ENCODE data around the gene IL1B.

Gene IL1B

DNA sequence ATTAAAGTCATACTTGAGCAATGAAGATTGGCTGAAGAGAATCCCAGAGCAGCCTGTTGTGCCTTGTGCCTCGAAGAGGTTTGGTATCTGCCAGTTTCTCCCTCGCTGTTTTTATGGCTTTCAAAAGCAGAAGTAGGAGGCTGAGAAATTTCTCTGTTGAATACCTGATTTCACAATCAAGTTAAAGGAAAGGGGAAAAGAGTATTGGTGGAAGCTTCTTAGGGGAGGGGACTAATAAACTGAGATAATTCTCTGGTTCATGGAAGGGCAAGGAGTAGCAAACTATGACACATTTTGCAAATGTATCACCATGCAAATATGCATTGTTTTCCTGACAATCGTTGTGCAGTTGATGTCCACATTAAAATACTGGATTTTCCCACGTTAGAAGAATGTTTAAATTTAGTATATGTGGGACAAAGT lies at the start of gene IL1B:
IL1B (minus strand) TSS at position 85 of the 423 bp plus-strand sequence. CDS start 550 bp downstream, outside the sequence.
- no peak for TF ChIP-seq GATA2 (IDR thresholded peaks at IDR 0.05; ENCODE audit: low read depth, low read length)
- no peak for TF ChIP-seq GATA3 (IDR thresholded peaks at IDR 0.05; ENCODE audit: low read depth, low read length)

DNA sequence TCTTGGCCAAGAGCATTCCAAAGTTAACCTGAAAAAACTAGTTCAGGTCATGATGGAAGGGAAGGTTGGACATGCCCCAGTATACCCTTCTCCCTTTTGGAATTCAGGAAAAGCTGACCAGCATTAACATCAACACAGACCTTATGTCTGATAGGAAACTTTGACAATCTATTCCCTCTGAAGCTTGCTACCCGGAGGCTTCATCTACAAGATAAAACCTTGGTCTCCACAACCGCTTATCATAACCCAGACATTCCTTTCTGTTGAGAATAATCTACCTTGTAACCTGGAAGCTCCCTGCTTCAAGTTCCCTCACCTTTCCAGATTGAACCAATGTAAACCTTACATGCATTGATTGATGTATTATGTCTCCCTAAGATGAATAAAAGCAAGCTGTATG lies 49.7 kb upstream of the IL1B start:
- TF ChIP-seq GATA2 (IDR thresholded peaks at IDR 0.05; ENCODE audit: low read depth, low read length) (no peak), GATA3 (IDR thresholded peaks at IDR 0.05; ENCODE audit: low read depth, low read length) (no peak)

- TF ChIP-seq GATA2 (IDR thresholded peaks at IDR 0.05; ENCODE audit: low read depth, low read length) (no peak), GATA3 (IDR thresholded peaks at IDR 0.05; ENCODE audit: low read depth, low read length) (no peak)
Observed at GRCh38 chr2:112885506-112885902, 48.9 kb upstream of the IL1B start.

DNA sequence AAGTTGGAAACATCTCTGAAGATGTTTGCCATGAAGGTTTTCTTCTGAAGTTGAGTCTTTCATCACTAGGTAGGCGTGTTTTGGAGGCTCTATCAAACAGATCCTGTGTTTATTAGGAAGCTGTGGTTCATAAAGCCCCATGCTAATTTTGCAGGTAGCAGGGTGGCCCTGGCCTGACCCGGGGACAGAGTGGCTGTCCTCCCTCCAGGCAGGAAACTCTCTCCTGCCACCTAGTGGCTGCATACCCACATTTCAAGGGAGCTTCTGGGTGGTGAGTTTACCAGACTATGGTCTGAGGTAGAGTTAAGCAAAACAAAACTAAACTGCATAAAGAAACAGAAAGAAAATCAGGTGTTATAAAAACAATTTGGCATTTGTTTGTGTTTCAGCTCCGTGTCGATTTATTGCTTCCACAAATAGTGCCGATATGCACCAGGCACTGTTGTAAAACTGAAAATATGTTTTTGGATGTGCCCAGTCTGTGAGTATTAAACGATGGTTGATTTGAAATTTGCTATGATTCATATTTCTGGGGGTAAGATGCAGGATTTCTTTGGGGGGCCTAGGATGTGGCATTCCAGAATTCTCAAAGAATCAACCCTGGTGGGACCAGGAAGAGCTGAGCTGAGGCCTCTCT lies 48.4 kb upstream of the IL1B start:
- TF ChIP-seq GATA2 (IDR thresholded peaks at IDR 0.05; ENCODE audit: low read depth, low read length) (no peak), GATA3 (IDR thresholded peaks at IDR 0.05; ENCODE audit: low read depth, low read length) (no peak)

GRCh38 chr2:112883669-112884068 lies 47.1 kb upstream of the IL1B start:
- TF ChIP-seq GATA2 (IDR thresholded peaks at IDR 0.05; ENCODE audit: low read depth, low read length) (no peak), GATA3 (IDR thresholded peaks at IDR 0.05; ENCODE audit: low read depth, low read length) (no peak)

DNA sequence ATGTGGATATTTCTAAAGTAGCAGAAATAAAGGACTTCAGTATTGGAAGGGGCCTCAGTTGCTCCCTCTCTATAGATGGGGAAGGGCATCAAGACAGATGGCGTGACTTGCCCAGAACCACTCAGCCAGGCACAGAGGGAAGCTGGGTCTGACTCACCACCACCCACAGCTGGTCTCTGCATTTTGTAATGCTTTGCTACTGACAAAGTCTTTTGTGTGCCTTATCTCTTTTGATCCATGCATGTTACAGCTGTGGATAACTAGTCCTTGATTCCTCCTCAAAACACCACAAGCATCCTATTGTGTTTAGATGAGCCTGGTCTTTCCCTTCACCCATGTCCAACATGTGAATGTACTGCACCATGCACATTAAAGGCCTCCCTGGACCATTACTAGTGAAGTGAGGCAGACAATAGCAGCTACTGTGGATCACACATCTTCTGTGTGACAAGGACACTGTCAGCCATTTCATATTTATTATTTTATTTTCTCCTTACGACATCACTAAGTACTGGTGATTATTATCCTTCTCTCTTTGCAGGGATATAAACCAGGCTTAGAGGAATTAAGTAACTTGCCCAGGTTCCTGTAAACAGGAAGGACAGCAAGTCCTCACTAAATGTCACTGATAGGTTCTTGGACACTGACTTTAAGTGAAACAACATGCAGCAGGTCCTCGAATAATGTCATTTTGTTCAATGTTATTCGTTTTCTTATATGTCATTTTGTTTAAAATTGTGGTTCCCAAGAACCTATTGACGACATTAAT lies 44.8 kb upstream of the IL1B start:
- TF ChIP-seq GATA3 (IDR thresholded peaks at IDR 0.05; ENCODE audit: low read depth, low read length) (no peak), GATA2 (IDR thresholded peaks at IDR 0.05; ENCODE audit: low read depth, low read length) (no peak)

DNA sequence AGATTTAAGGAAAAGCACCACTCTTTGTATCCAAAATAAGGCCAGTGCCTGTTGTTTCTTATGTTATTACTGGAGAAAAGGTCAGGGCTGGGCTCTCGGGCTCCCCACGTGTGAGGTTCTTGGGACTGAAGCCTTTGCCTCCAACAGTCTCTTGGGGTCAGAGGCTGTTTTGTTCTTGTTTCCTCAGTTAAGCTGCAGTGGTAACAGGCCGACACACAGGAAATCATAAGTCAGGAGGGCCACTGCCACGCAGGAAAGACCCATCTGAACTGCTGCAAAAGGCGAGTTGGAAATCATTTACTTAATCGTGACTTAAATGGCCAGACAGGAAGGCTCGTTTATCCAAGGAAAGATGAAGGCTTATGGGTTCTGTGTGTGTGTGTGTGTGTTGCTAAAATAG lies 44.1 kb upstream of the IL1B start:
- TF ChIP-seq GATA3 (IDR thresholded peaks at IDR 0.05; ENCODE audit: low read depth, low read length): no peak

DNA sequence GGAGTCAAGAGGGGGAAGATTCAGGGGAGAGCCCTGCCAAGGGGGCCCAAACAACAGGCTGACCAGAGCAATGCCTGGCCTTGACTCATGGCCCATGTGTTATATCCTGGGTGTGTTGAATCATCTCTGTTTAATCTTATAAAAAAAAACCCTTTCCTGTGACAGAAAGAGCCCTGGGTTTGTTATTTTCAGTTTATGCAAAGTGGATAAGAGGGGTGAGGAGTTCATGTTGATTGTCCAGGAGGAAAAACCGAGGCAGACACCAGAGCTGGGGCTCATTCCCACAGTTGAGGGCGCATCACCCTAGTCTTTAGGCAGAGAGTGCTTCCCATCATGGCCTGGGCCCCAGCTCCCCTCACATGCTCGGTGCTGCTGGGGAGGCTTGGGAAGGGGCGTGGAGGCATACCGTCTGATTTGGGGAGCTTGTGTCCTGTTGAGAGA lies 43.5 kb upstream of the IL1B start:
- TF ChIP-seq GATA3 (IDR thresholded peaks at IDR 0.05; ENCODE audit: low read depth, low read length) (no peak), GATA2 (IDR thresholded peaks at IDR 0.05; ENCODE audit: low read depth, low read length) (no peak)

DNA sequence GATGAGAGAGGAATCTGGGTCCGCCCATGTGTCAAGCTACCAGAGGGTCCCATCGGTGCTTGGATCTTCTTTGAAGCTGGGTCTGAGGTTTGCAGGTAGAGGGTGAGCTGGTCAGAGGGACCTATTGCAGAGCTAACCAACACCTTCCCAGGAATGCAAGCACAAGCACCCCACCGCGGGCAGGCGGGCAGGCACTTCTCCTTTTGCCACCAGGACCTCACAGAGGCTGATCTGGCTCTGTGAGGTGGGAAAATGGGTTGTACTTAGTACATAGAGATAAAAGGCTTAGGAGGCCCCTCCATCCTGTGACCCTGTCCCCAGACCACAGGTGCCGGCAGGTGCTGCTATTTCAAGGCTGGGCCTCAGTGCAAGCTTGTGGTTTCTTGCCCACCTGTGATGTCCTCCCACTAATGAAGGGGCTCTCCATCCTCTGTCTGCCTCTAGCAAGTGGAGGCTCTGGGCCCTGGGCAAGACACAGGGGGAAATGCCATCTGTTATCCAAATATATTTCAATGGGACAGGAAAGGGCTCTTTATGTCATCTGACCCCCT lies 43.0 kb upstream of the IL1B start:
- TF ChIP-seq GATA2 (IDR thresholded peaks at IDR 0.05; ENCODE audit: low read depth, low read length) (no peak), GATA3 (IDR thresholded peaks at IDR 0.05; ENCODE audit: low read depth, low read length) (no peak)

GRCh38 chr2:112877423-112877822 lies 40.8 kb upstream of the IL1B start:
- TF ChIP-seq GATA3 (IDR thresholded peaks at IDR 0.05; ENCODE audit: low read depth, low read length): no peak

DNA sequence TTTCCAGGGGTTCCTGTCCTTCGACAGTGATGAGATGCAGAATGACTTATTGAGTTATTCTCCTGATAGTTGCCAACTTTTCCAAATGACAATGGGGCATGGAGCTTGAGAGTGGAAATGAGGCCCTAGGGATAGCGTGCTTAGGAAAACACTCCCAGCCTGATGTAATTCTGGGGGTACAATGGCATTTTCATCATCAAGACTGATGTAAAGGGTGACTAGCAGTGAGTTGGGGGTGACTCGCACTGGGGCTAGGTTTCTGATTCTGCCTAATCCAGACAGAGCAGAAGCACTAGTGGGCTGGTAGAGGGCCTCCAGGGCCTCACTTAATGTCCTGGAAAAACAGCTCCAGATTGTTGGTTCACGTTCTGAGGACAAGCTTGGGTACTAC lies 40.4 kb upstream of the IL1B start:
- TF ChIP-seq GATA3 (IDR thresholded peaks at IDR 0.05; ENCODE audit: low read depth, low read length) (no peak), GATA2 (IDR thresholded peaks at IDR 0.05; ENCODE audit: low read depth, low read length) (no peak)

- TF ChIP-seq GATA2 (IDR thresholded peaks at IDR 0.05; ENCODE audit: low read depth, low read length) (no peak), GATA3 (IDR thresholded peaks at IDR 0.05; ENCODE audit: low read depth, low read length) (no peak)
Observed at GRCh38 chr2:112876257-112876970, 39.8 kb upstream of the IL1B start.

DNA sequence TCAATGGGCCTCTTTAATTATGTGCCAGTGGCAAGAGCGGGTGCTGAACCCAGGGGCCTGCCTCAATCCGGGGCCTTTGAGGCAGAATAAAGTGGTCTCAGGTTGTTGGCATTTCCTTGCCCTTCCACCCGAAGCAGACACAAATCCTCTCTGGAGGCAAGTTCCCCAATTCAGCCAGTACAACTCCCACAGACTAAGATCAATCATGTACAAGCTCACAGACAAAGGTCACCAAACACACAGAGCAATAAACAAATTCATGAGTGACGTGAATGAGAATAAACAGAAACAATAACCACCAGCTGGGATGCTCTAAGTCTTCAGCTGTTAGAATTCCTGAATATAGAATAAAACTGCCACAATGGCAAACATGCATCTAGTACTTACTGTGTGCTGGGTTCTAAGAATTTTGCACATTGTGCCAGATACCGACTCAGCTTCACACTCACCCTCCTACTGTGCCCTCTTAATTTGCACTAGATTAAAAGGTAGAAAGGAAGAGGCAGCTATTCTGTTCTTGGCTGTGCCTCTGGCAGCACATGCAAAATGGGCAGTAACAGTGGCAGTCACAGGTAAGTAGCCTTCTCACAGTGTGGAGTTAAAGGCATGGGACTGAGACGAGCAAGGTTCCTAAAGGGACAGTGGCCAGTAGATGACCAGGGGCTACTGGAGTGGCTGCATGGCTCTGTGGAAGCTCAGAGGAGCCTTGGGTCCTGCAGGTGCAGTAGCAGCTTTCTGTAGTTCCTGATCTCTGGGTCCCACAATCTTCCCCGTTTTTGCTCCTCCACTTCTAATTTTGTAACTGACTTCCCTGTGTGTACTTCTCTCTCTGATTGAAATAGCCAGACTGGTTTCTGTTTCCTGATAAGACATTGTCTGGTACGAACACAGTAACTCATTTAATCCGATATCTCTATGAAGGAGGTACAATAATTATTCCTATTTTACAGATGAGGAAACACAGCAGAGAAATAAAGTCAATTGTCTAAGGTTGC lies 34.6 kb upstream of the IL1B start:
- no peak for TF ChIP-seq GATA3 (IDR thresholded peaks at IDR 0.05; ENCODE audit: low read depth, low read length)
- no peak for TF ChIP-seq GATA2 (IDR thresholded peaks at IDR 0.05; ENCODE audit: low read depth, low read length)

All from SH-SY5Y (cell line).